GDM1 (cell line): Measurements from ENCODE around the gene FTO.
A peak's percentile ranks its signal among the peaks of the same experiment; 100 is the strongest.

Experiments
- DNase-seq: peaks from one replicate; lab custom pipeline; 2025; lab: John Stamatoyannopoulos, UW

The FTO gene

GRCh38 chr16:54055864-54056263 lies 351.9 kb downstream of the FTO start:
- no peak for DNase-seq

GRCh38 chr16:54056921-54057320 lies 353.0 kb downstream of the FTO start:
- no peak for DNase-seq

- DNase-seq = no peak
Observed at GRCh38 chr16:54059319-54059718, 355.4 kb downstream of the FTO start.

DNA sequence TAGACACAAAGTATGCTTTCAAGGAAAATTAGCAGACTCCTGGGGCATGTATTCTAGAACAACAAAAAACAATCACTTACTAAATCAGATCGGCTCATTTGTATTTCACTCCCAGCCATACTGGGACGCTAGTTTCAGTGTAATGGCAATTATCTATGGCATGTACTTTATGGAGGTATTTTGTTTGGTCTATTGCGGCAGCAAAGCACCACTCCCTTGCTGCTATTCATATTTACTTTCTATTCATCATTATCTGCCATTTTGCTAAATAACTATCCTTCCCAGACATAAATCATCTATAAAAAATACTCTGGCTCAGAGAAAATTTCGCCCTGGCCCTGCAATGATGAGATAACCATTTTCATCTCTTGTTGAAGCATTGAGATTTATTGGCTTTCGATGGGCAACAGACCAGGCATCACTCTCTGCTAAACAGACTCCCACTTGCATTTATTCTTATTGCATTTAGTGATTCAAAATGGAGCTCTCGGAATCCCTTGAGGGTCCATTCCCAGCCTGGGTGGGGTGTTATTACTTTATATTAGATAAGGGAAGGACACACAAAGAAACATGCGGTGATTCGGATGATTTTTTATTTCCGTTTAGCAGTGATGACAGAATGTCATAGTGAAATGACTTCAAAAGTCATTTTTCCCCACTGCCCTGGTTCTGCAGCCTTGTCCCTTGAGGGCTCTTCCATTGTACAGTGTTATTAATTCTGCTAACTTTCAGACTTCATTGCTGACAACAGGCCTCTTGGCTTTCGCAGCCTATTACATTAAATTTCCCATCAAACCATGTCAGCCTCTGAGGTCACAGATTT lies 356.9 kb downstream of the FTO start:
- DNase-seq = no peak

GRCh38 chr16:54061454-54061853 lies 357.5 kb downstream of the FTO start:
- DNase-seq = no peak

- no peak for DNase-seq
Observed at GRCh38 chr16:54062361-54063278, 358.7 kb downstream of the FTO start.

DNA sequence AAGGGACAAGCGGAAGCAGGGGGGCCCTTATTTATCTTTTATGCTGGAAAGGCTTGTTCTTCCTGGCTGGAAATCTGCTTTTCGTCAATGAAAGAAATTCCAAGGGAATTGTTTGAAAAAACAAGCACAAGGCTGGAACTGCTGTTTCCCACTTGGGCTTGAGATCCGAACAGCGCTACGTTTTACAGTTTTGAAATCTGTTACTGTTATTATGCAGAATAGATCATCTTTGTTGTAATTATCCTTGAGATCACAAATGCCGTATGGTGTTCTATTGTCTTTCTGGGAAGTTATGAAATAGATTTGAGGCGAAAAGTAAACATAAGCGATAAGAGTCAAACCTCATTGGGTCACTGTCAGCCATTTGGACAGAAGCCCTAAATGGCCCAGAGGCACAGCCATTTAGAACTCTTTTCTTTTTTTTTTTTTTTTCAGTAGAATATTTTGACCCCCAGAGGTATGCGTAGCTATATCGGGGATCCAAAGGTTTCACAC lies 359.4 kb downstream of the FTO start:
- no peak for DNase-seq

DNA sequence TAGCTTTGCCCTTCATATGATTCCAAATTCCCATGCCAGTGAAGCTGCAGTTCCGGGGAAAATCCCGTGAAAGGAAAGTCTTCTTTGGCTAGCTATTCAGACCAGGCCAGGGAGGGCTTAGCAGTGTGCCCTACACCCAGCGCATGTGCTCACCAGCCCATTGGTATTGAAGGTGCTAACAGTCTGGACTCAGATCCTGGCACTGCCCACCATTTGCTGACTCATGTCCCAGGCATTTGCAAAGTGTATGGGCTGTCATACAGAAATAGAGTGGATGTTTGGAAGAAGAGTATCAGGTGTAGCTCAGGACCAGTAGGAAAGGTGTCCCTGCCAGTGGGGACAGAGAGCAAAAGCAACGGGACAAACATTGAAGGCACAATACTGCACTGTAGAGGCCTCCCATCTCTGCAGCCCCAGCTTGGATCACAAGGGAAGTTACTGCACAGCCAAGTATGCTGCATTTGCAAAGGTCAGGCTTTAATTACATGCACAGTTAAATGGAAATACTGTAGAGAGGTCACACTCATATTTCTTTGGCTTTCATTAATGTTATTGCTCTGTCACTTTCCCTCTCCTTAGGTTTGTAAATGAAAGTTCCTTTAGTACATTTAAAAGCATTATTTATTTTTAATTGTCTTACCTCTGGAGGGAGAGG lies 362.6 kb downstream of the FTO start:
- no peak for DNase-seq

- DNase-seq = no peak
Observed at GRCh38 chr16:54067322-54068065, 363.5 kb downstream of the FTO start.

DNA sequence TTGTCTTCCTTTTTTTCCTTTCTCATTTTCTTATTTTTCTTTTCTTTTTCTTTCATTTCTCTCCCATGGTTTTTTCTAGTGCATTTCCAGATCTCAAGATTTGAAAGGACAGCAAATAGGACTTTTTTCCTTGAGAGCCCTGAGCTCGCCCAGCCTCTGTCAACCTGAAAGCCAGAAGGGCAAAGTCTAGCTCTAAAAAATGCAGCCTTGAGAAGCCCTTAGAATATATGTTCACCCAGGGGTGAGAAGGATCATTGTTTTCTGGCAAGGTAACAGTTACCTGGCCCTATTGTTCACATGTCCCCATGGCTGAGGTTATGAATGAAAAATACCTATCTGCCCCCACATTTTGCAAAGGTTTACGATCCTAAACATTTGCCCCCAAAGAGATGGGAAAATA lies 364.3 kb downstream of the FTO start:
- DNase-seq = no peak

GRCh38 chr16:54069601-54070239 lies 365.8 kb downstream of the FTO start:
- no peak for DNase-seq

- DNase-seq = no peak
Observed at GRCh38 chr16:54070789-54071343, 366.9 kb downstream of the FTO start.

- DNase-seq = no peak
Observed at GRCh38 chr16:54071514-54071913, 367.6 kb downstream of the FTO start.

DNA sequence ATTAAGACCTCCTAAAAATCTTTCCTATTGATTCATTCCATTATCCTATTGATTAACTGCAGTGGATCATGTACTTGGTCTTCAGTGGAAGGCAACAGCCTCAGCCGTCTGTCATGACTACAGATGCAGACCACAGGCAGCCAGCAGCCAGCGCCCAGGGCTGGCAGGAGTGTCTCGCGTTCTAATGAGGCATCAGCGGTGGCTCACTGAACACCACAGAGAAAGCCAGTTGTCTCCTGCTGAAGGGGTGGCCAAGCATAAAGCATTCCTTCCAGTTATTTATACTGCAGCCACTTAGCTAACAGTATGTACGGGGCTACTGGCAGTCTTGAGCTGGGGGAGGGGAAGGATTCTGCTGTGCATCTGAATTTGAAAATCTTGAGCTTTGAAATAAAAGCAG lies 368.3 kb downstream of the FTO start:
- DNase-seq = no peak

- DNase-seq = no peak
Observed at GRCh38 chr16:54073356-54073755, 369.4 kb downstream of the FTO start.

- DNase-seq = no peak
Observed at GRCh38 chr16:54075446-54075845, 371.5 kb downstream of the FTO start.

DNA sequence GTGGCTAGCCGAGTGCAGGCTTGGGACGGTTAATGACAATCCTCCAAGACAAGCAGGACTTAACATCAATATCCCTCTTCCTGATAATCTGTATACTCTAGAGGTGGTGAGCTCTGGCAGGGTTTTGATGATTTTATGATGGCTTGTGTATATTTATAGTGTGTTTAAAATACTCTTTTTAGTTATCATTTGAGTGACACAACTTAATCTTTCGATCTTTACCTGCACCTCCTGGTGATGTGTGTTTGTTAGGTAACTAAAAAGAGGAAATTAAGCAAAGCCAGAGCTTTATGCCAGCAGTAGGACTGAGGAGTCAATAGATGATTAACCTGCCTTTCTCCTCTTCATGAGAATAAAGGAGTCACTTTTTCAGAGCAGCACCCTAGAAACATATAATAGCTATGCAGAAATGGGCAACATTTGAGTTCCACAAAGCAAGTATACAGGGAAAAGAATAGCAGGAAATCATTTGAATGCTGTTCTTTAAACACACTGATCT lies 372.1 kb downstream of the FTO start:
- no peak for DNase-seq

- peak; percentile 25 for DNase-seq
Observed at GRCh38 chr16:54077050-54077821, 373.3 kb downstream of the FTO start.

DNA sequence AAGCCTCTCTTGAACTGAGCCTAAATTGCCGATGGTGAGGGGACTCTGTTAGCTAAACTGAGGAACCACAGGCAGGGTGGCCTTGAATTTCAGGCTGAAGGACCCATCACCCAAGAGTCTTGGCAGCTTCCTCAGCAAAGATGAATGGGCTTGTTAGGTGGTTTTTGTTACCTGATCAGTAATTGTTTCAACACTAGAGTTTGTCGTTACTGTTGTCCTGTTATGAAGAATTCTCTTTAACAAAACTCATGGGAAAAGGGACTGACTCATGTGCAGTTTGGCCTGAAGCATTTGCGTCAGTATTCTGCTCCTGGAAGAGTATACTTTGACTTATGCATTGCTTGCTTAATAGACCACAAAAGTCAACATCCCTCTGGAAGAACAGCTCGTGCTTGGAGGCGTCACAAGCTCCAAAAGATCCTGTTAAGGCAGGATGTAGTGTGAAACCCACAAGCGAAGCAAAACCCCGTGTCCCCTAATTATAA lies 376.6 kb downstream of the FTO start:
- DNase-seq = no peak

DNA sequence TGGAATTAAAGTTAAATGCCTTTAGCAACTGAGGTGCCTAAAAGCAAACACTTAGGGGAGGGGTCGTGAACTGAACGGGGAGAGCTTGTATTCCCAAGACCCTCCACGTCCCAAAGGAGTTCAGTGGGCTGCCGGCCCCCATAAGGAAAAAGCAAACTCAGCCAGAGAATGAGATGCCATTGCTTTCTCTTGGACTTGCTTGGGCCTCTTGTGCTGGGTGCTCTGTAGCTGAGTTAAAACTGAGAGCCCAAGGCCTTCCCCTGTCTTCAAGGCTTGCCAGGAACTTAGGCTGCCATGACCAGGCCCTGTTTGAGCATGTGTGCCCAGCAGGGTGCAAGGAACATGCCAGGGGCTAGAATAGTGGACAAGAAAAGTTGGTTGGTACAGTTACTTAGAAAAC lies 382.8 kb downstream of the FTO start:
- no peak for DNase-seq
